IMR-90 (cell line): ENCODE data around the gene PCBD1. TPM values are rescaled to one million over a fixed set of nuclear protein-coding genes. Genes with fewer than 3 reads are reported as not detected.

Experiments
- ATAC-seq: fragments of 200-7000 bp; cut with Tn5 transposase; 2 replicates; pipeline ENCODE4 v1.9.1; 2020; ENCODE audit warnings: low read depth, mild to moderate bottlenecking, moderate library complexity
- BruUV-seq: library from RNA; stranded (reverse); fragments of 400-500 nt; replicated peaks from 2 replicates; lab custom pipeline; 2021; lab: Mats Ljungman, UMichigan
- CTCF ChIA-PET: fragments of 300-600 bp; formaldehyde crosslinking; extraction: SDS; loops from one replicate; lab custom pipeline; 2021; ENCODE audit warnings: antibody characterized with exemption; lab: Yijun Ruan, JAX
- POLR2A ChIA-PET: fragments of 300-600 bp; sonication (Branson Sonifier 250); formaldehyde crosslinking; loops from one replicate; lab custom pipeline; 2022; ENCODE audit warnings: antibody characterized with exemption; ENCODE audit not compliant: unreplicated experiment; lab: Charles Lee
- DNase-seq: peaks from one replicate; pipeline ENCODE4 v3.0.0; 2013
- H2AFZ ChIP-seq: replicated peaks from 2 replicates; pipeline ENCODE3; 2013; ENCODE audit warnings: low read length, mild to moderate bottlenecking; ENCODE audit not compliant: poor library complexity
- H2AK5ac ChIP-seq: 2 replicates; pipeline ENCODE4 v1.6.1; 2013; ENCODE audit warnings: low read depth, low read length, inconsistent platforms
- H2AK9ac ChIP-seq: replicated peaks from 2 replicates; pipeline ENCODE3; 2013; ENCODE audit warnings: mild to moderate bottlenecking, low read depth, low read length, moderate library complexity; ENCODE audit not compliant: poor library complexity
- H2BK120ac ChIP-seq: 2 replicates; pipeline ENCODE4 v1.6.1; 2013; ENCODE audit warnings: low read depth, low read length, inconsistent platforms
- H2BK15ac ChIP-seq: 3 replicates; pipeline ENCODE4 v1.6.1; 2013; ENCODE audit warnings: low read depth, low read length, inconsistent platforms
- H2BK20ac ChIP-seq: 2 replicates; pipeline ENCODE4 v1.6.1; 2013; ENCODE audit warnings: low read depth, mild to moderate bottlenecking, inconsistent platforms, low read length, moderate library complexity
- H2BK5ac ChIP-seq: 2 replicates; pipeline ENCODE4 v1.6.1; 2013; ENCODE audit warnings: mild to moderate bottlenecking, low read depth, low read length, inconsistent platforms; ENCODE audit not compliant: poor library complexity, severe bottlenecking
- H3K14ac ChIP-seq: replicated peaks from 2 replicates; pipeline ENCODE4 v1.6.1; 2013; ENCODE audit warnings: low read depth, low read length, inconsistent platforms
- H3K18ac ChIP-seq: 2 replicates; pipeline ENCODE4 v1.6.1; 2013; ENCODE audit warnings: low read depth, low read length, control low read depth
- H3K23ac ChIP-seq: 2 replicates; pipeline ENCODE4 v1.6.1; 2013; ENCODE audit warnings: low read depth, low read length, inconsistent platforms
- H3K27ac ChIP-seq: 2 replicates; pipeline ENCODE4 v1.5.1; 2013; ENCODE audit warnings: mild to moderate bottlenecking, control low read depth, low read length; ENCODE audit not compliant: insufficient read depth
- H3K27me3 ChIP-seq: 2 replicates; pipeline ENCODE4 v1.6.1; 2013; ENCODE audit warnings: low read length; ENCODE audit not compliant: control insufficient read depth, insufficient read depth
- H3K36me3 ChIP-seq: 2 replicates; pipeline ENCODE4 v1.6.1; 2013; ENCODE audit warnings: low read length, mixed read lengths; ENCODE audit not compliant: control insufficient read depth, insufficient read depth
- H3K4ac ChIP-seq: 2 replicates; pipeline ENCODE4 v1.6.1; 2013; ENCODE audit warnings: low read depth, low read length, inconsistent platforms
- H3K4me1 ChIP-seq: 2 replicates; pipeline ENCODE4 v1.6.1; 2013; ENCODE audit warnings: low read length, mixed read lengths; ENCODE audit not compliant: control insufficient read depth, insufficient read depth
- H3K4me2 ChIP-seq: 2 replicates; pipeline ENCODE4 v1.6.1; 2013; ENCODE audit warnings: low read depth, mild to moderate bottlenecking, control low read depth, low read length, moderate library complexity
- H3K4me3 ChIP-seq: 2 replicates; pipeline ENCODE4 v1.5.1; 2013; ENCODE audit warnings: low read depth, mild to moderate bottlenecking, control low read depth, low read length, moderate library complexity; ENCODE audit not compliant: insufficient read depth
- H3K56ac ChIP-seq: 2 replicates; pipeline ENCODE4 v1.6.1; 2013; ENCODE audit warnings: low read length, inconsistent platforms; ENCODE audit not compliant: insufficient read depth; ENCODE audit errors: extremely low read depth
- H3K79me1 ChIP-seq, 2 experiments: 2 replicates each; pipeline ENCODE4 v1.6.1; 2013; ENCODE audit warnings: low read length in 2 of 2, inconsistent platforms in 1 of 2, low read depth in 1 of 2
- H3K9ac ChIP-seq: 2 replicates; pipeline ENCODE4 v1.6.1; 2013; ENCODE audit warnings: low read depth, low read length, control low read depth
- H3K9me1 ChIP-seq: 2 replicates; pipeline ENCODE4 v1.6.1; 2013; ENCODE audit warnings: low read length, inconsistent platforms; ENCODE audit not compliant: insufficient read depth
- H3K9me3 ChIP-seq: 2 replicates; pipeline ENCODE4 v1.6.1; 2013; ENCODE audit warnings: low read length; ENCODE audit not compliant: control insufficient read depth, insufficient read depth
- H4K20me1 ChIP-seq: 2 replicates; pipeline ENCODE4 v1.6.1; 2013; ENCODE audit warnings: low read length, inconsistent platforms; ENCODE audit not compliant: insufficient read depth
- H4K5ac ChIP-seq: 2 replicates; pipeline ENCODE4 v1.6.1; 2013; ENCODE audit warnings: mild to moderate bottlenecking, low read depth, low read length, control low read depth
- H4K8ac ChIP-seq, 2 experiments: 2 replicates each; pipeline ENCODE4 v1.6.1; 2013; ENCODE audit warnings: low read depth in 2 of 2, low read length in 2 of 2, control low read depth in 1 of 2, inconsistent platforms in 1 of 2
- H4K91ac ChIP-seq: 2 replicates; pipeline ENCODE4 v1.6.1; 2013; ENCODE audit warnings: low read depth, low read length, inconsistent platforms; ENCODE audit not compliant: insufficient read depth
- CEBPB ChIP-seq: IDR thresholded peaks from 2 replicates; pipeline ENCODE4 v1.6.1; 2012; ENCODE audit warnings: low read depth, low read length, improper control_type of control experiment
- CHD1 ChIP-seq: IDR thresholded peaks from 2 replicates; pipeline ENCODE4 v1.6.1; 2012; ENCODE audit warnings: low read depth, low read length, improper control_type of control experiment
- CTCF ChIP-seq: conservative IDR thresholded peaks from 2 replicates; pipeline ENCODE4 v1.5.1; 2012; ENCODE audit warnings: mild to moderate bottlenecking, low read depth, low read length, improper control_type of control experiment
- ELK1 ChIP-seq: fragments of 150-350 bp; IDR thresholded peaks from 2 replicates; pipeline ENCODE4 v1.6.1; 2016; ENCODE audit warnings: low read depth, mild to moderate bottlenecking, low read length, moderate library complexity, borderline replicate concordance
- FOS ChIP-seq: fragments of 150-350 bp; IDR thresholded peaks from 2 replicates; pipeline ENCODE4 v1.6.1; 2016; ENCODE audit warnings: low read depth, low read length
- MAFK ChIP-seq: IDR thresholded peaks from 2 replicates; pipeline ENCODE4 v1.6.1; 2012; ENCODE audit warnings: low read depth, low read length, improper control_type of control experiment
- MAZ ChIP-seq: IDR thresholded peaks from 2 replicates; pipeline ENCODE4 v1.6.1; 2012; ENCODE audit warnings: low read depth, mild to moderate bottlenecking, low read length, improper control_type of control experiment, moderate library complexity, borderline replicate concordance
- POLR2A ChIP-seq: IDR thresholded peaks from 2 replicates; pipeline ENCODE4 v1.6.1; 2012; ENCODE audit warnings: mild to moderate bottlenecking, low read depth, low read length
- RAD21 ChIP-seq: IDR thresholded peaks from 2 replicates; pipeline ENCODE4 v1.6.1; 2012; ENCODE audit warnings: low read length, improper control_type of control experiment
- SMC3 ChIP-seq: fragments of 150-350 bp; IDR thresholded peaks from 2 replicates; pipeline ENCODE4 v1.6.1; 2016; ENCODE audit warnings: low read depth, mild to moderate bottlenecking, antibody characterized with exemption, low read length, moderate library complexity
- USF2 ChIP-seq: fragments of 150-350 bp; IDR thresholded peaks from 2 replicates; pipeline ENCODE4 v1.6.1; 2017; ENCODE audit warnings: mild to moderate bottlenecking, antibody characterized with exemption, low read length, low read depth
- WGBS, 2 experiments: methylation state at CpG; one replicate each; pipeline versions ENCODE4 v1.1.5 to v1.1.7; 2013; ENCODE audit warnings: missing lambda C conversion rate in 2 of 2; ENCODE audit not compliant: insufficient read length in 1 of 2; ENCODE audit errors: extremely low coverage in 2 of 2; 5-methylcytosine and 5-hydroxymethylcytosine counted together
- dilution Hi-C: fragments of 300-500 bp; cut with HindIII; formaldehyde crosslinking; loops from one replicate; pipeline ENCODE4 v1.14.3; 2018; ENCODE audit warnings: low sequenced_read_pairs; ENCODE audit not compliant: unreplicated experiment
- in situ Hi-C: fragments of 300-500 bp; cut with MboI; formaldehyde crosslinking; loops from 3 replicates; pipeline ENCODE4 v1.14.3; 2019; ENCODE audit warnings: low sequenced_read_pairs, inconsistent platforms, mixed read lengths
- intact Hi-C: fragments of 100-400 bp; cut with micrococcal nuclease; formaldehyde crosslinking; loops from 2 replicates; pipeline ENCODE4 v1.10.0; 2022
- polyA plus RNA-seq, 3 experiments: library from polyadenylated mRNA; depleted of rRNA; stranded (reverse); fragments of >200 nt; gene quantifications; 2 replicates each; pipeline ENCODE4 v1.2.3, GENCODE V29; 2012; ENCODE audit warnings: low replicate concordance in 1 of 3
- total RNA-seq: library from RNA; depleted of rRNA; stranded (reverse); fragments of >200 nt; gene quantifications from 2 replicates; pipeline ENCODE4 v1.2.3, GENCODE V29; 2012

PCBD1 gene
- total and polyA plus RNA-seq, 2 of the 4 experiments (the other 2 are of a cell fraction): 15.8 to 31.6 TPM

- Histone ChIP-seq H3K4me3 (no peak overlapping the region), H2BK120ac (no peak overlapping the region), H3K14ac (no peak overlapping the region), H3K9me3 (no peaks in the 10 kb centered on the region), H2AK5ac (no peak overlapping the region), H3K9ac (no peak overlapping the region), H2AFZ (no peak overlapping the region), H2BK5ac (no peak overlapping the region), H4K91ac (no peak overlapping the region), H3K27me3 (peaks cover 58% of the 10 kb centered on the region), H2BK15ac (no peak overlapping the region), H2AK9ac (no peak overlapping the region), H3K4me1 (no peaks in the 10 kb centered on the region), H3K23ac (no peak overlapping the region), H3K79me1 (no peaks in the 10 kb centered on the region), H3K18ac (no peak overlapping the region), H3K4me2 (no peak overlapping the region), H2BK20ac (no peak overlapping the region), H3K36me3 (no peaks in the 10 kb centered on the region), H4K5ac (no peak overlapping the region), H4K20me1 (no peaks in the 10 kb centered on the region), H3K9me1 (no peaks in the 10 kb centered on the region), H3K27ac (no peak overlapping the region), H3K4ac (no peak overlapping the region), H3K56ac (no peak overlapping the region), H4K8ac (no peak overlapping the region)
- intact Hi-C loops: loop anchor here (1.0 kb wide), 1 partner anchor 307 kb away; no protein-coding TSS in a partner anchor
- TF ChIP-seq FOS: no peak
- TF ChIP-seq POLR2A: no peak
- TF ChIP-seq CEBPB: no peak
- no peak for TF ChIP-seq USF2
- no peak for TF ChIP-seq MAFK
- TF ChIP-seq MAZ: no peak
- TF ChIP-seq ELK1: no peak
- TF ChIP-seq SMC3: no peak
- TF ChIP-seq CTCF: no peak
- TF ChIP-seq CHD1: no peak
- TF ChIP-seq RAD21: no peak
- in situ Hi-C loops: no loop called here
- ATAC-seq (no peak), DNase-seq (no peak)
- BruUV-seq: no TSS peak
- ChIA-PET POLR2A (no interaction called here), CTCF (interaction anchor here (0.5 to 2.1 kb wide), 6 partner anchors 9 to 401 kb away, joined by 3 to 7 read pairs (median 4); no protein-coding TSS in a partner anchor)
- WGBS, 2 experiments: 77% methylated on average over 2 of the region's 5 CpGs; no CpG with 5 or more reads in 1 of the 2 experiments
- dilution Hi-C loops: no loop called here
Measured at GRCh38 chr10:70902661-70903261, 14.4 kb upstream of the PCBD1 start.
